Stomach (tissue), 4 donors: Measurements from ENCODE around the gene TNS1.

Experiments
- EP300 ChIP-seq: sonication (generic); formaldehyde crosslinking; IDR thresholded peaks from one replicate; pipeline ENCODE4 v1.6.1; 2017; ENCODE audit warnings: antibody characterized with exemption
- POLR2A ChIP-seq, 4 donors: fragments of 450-650 bp; IDR thresholded peaks; one replicate each; pipeline ENCODE4 v1.6.1; 2016; ENCODE audit warnings: antibody characterized with exemption in 4 of 4, control low read depth in 2 of 4, mild to moderate bottlenecking in 1 of 4, moderate library complexity in 1 of 4
- POLR2AphosphoS5 ChIP-seq, 3 donors: sonication (generic); formaldehyde crosslinking; IDR thresholded peaks; one replicate each; pipeline ENCODE4 v1.6.1; 2016; ENCODE audit warnings: antibody characterized with exemption in 3 of 3
- TF ChIP-seq, protein P1 (sequence below), 7 experiments: fragments of 450-650 bp in 4 of 7; fragments of 200-600 bp in 3 of 7; sonication (generic) in 3 of 7; IDR thresholded peaks; one replicate each; pipeline ENCODE4 v1.5.1; 2016 to 2019; ENCODE audit warnings: antibody characterized with exemption in 7 of 7, control low read depth in 2 of 7, mild to moderate bottlenecking in 1 of 7

DNA sequence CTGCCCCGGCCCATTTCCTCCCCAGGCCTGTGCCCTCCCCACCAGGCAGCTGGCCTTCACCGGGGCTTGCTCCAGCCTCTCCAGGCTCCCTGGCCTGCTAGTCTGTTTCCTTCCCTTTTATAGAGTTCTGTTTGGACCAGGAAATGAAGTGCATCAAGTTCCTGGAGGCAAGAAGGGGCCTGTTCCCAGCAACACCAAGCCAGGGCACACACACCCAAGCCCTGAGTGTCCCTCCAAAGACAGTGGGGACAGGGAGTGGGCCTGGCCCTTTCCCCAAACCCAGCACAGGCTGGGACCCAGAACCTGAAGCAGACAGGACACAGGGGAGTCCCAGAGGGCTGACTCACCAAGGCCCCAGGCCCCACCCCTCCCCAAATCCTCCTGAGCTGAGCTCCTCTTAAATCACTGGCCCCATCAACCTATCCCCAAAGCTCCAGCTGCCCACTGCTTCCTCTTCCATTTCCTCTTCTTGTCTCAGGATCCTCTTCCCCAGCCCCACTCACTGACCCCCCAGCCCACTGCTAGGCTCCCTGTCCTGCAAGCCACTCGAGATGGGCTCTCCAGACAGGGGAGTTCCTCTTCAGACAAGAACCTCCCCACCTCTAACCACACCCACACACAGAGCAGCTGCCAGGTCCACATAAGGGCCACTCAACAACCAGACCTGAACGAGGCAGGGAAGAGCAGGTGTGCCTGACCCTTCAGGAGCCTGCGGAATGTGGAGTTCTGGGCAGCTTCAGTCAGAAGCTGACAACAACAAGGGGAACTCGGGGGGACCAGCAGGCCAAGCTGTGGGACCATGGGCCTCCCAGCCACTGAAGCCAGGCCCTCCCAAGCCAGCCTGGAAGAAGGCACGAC lies 74.2 kb downstream of the TNS1 start:
- TF ChIP-seq, protein P1, sequence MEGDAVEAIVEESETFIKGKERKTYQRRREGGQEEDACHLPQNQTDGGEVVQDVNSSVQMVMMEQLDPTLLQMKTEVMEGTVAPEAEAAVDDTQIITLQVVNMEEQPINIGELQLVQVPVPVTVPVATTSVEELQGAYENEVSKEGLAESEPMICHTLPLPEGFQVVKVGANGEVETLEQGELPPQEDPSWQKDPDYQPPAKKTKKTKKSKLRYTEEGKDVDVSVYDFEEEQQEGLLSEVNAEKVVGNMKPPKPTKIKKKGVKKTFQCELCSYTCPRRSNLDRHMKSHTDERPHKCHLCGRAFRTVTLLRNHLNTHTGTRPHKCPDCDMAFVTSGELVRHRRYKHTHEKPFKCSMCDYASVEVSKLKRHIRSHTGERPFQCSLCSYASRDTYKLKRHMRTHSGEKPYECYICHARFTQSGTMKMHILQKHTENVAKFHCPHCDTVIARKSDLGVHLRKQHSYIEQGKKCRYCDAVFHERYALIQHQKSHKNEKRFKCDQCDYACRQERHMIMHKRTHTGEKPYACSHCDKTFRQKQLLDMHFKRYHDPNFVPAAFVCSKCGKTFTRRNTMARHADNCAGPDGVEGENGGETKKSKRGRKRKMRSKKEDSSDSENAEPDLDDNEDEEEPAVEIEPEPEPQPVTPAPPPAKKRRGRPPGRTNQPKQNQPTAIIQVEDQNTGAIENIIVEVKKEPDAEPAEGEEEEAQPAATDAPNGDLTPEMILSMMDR (IDR thresholded peaks at IDR 0.05), result no peak
- TF ChIP-seq POLR2AphosphoS5 (IDR thresholded peaks at IDR 0.05) (peak; percentile 10 to 41 (median 24)), POLR2A (IDR thresholded peaks at IDR 0.05) (no peak), EP300 (no peak)
